ENCODE measurements around the gene KCNMA1.

The KCNMA1 gene

DNA sequence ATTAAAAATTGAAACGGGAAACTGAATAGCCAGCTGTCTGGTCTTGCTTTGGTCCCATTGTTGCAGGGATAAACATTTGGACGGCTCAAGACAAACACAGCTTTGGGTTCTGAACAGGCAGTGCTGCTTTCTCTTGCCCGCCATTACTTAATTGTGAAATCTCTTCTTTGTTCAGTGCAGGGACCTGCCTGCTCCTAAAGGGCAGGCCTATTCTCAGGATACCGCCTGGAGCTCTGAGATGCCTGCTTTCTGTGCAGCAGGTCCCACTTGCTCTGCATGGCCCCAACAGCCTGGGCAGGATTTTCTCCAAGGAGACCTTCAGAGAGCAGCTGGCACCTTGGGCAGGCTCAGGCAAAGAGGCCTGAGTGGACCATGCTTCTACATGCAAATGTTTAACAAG lies 237.6 kb downstream of the KCNMA1 start:
- TF ChIP-seq ZFX (IDR thresholded peaks at IDR 0.05; ENCODE audit: borderline replicate concordance): no peak
- TF ChIP-seq CTCF (IDR thresholded peaks at IDR 0.05): no peak
- no peak overlapping the region for H3K27ac ChIP-seq

DNA sequence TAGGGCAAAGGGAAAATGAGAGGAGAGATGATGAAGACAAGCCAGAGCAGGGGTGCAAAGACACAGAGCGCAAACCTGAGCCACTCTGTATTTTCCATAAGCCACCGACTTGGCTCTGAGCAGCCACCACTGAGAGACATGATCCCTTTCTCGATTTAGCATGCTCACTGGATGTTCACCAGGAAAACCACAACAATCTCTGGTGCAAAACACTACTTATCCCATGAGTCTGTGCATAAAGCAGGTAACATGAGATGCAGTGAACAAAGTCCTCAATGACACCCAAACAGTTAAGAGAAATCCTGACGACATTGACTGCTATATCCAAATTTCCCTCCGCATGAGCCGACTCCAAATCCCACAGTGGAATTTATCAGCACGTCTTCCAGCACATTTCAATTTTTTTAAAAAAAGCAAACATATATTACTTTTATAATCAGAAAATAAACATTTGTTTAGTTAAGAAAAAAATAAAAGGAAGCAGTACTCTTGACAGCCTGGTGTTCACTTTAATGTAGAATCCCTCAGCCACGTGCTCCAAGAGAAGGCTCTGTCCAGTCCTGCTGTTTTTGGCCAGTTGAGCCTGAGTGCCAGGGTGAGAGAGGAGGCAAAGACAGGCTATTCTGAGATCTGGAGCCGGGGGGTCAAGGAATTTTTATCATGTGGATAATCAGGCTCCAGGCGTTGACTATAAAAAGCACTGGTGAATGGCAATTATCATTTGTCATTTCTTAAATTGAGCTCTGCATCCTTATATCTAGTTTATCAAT lies 238.4 kb downstream of the KCNMA1 start:
- TF ChIP-seq CTCF (IDR thresholded peaks at IDR 0.05) (no peak), ZFX (IDR thresholded peaks at IDR 0.05; ENCODE audit: borderline replicate concordance) (no peak)
- H3K27ac ChIP-seq: peak overlapping the region; percentile 30; the same call in 1 of the 2 replicates

DNA sequence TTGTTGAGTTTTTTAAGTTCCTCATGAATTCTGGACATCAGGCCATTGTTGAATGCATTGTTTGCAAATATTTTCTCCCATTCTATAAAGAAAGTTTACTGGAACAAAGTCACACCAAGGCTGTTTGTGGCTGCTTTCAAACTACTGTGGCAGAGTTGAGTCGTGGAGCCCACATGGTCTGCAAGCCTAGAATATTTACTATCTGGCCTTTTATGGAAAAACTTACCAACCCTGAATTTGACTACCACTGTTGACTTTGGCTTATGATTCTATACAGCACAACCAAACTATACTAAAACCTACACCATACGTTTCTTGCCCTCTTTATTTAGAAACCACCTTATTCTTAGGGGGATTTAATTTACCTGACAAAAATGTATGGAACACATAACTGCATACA lies 239.1 kb downstream of the KCNMA1 start:
- TF ChIP-seq ZFX (IDR thresholded peaks at IDR 0.05; ENCODE audit: borderline replicate concordance): no peak
- no peak for TF ChIP-seq CTCF (IDR thresholded peaks at IDR 0.05)
- peak overlapping the region; percentile 30; the same call in 1 of the 2 replicates for H3K27ac ChIP-seq

GRCh38 chr10:77397103-77397502 lies 240.5 kb downstream of the KCNMA1 start:
- no peak overlapping the region for H3K27ac ChIP-seq
- TF ChIP-seq CTCF (IDR thresholded peaks at IDR 0.05) (no peak), ZFX (IDR thresholded peaks at IDR 0.05; ENCODE audit: borderline replicate concordance) (no peak)

GRCh38 chr10:77396290-77396689 lies 241.3 kb downstream of the KCNMA1 start:
- H3K27ac ChIP-seq: no peak overlapping the region
- TF ChIP-seq CTCF (IDR thresholded peaks at IDR 0.05) (no peak), ZFX (IDR thresholded peaks at IDR 0.05; ENCODE audit: borderline replicate concordance) (no peak)

DNA sequence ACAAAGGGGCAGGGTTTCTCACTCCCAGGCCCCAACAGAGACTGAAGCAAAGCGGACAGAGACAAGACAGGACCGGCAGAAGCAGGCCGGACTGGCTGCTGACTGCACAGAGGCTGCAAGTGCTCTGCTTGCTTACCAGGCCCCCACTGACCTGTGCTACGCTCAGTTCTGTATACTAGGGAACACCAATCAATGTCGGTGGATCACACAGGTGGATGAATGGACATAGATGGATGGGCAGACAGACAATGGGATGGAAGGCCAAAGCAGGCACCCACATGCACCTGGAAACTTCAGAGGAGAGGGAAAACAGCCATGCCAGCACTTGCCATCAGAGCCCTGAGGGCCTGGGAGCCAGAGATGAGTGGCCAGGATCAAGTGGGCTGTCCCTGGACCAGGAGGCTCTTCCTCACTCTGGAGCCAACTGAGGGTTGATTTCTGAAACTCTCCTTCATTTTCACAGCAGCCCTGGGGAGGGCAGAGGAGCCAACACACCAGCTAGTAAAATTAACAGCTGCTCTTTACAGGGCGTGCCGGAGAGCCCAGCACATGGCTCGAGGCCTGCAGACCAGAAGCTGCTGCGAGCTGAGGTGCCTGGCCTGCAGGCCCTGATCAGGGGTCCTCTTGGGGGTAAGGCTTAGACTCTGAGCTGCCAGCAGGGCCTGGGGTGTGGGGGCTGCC lies 243.6 kb downstream of the KCNMA1 start:
- TF ChIP-seq CTCF (IDR thresholded peaks at IDR 0.05) (no peak), ZFX (IDR thresholded peaks at IDR 0.05; ENCODE audit: borderline replicate concordance) (no peak)
- peak overlapping the region; percentile 74 for H3K27ac ChIP-seq

DNA sequence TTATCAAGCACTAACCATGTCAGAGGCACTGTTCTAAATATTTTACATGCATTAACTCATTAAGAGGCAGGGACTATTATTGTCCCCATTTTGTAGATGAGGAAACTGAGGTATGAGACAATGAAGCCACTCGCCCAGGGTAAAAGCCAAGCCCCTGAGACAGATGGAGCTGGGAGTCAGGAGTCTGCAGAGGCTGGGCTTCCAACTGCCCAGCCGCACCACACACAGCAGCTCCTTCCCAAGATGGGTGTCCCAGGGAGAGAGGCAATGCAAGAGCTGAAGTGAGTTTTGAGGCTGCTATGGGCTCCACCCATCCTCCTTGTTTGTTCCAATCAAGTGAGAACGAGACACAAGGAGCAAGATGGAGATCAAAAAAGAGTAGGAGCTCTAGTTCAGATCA lies 244.2 kb downstream of the KCNMA1 start:
- peak overlapping the region; percentile 74 for H3K27ac ChIP-seq
- TF ChIP-seq CTCF (IDR thresholded peaks at IDR 0.05): no peak
- TF ChIP-seq ZFX (IDR thresholded peaks at IDR 0.05; ENCODE audit: borderline replicate concordance): no peak

Measured in 22Rv1 (cell line).